ENCODE results near the gene RNASEH2C. TPM values are rescaled to one million over a fixed set of nuclear protein-coding genes. Genes with fewer than 3 reads are reported as not detected.

RNASEH2C gene
- polyA plus RNA-seq, 1 experiment: 14.2 TPM

DNA sequence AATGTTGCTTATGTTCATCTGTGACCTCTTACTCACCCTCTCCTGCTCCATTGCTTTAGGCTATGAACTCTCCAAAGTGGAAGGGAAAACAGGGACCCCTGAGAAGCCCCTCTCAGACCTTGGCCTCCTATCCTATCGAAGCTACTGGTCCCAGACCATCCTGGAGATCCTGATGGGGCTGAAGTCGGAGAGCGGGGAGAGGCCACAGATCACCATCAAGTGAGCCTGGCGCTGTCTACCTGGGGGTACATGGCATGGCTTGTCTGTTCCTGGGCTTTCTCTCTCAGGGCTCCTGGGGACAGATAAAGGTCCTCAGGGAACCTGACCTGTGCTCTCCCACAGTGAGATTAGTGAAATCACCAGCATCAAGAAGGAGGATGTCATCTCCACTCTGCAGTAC is 2.1 kb downstream of the RNASEH2C start:
- TF ChIP-seq, protein P1, sequence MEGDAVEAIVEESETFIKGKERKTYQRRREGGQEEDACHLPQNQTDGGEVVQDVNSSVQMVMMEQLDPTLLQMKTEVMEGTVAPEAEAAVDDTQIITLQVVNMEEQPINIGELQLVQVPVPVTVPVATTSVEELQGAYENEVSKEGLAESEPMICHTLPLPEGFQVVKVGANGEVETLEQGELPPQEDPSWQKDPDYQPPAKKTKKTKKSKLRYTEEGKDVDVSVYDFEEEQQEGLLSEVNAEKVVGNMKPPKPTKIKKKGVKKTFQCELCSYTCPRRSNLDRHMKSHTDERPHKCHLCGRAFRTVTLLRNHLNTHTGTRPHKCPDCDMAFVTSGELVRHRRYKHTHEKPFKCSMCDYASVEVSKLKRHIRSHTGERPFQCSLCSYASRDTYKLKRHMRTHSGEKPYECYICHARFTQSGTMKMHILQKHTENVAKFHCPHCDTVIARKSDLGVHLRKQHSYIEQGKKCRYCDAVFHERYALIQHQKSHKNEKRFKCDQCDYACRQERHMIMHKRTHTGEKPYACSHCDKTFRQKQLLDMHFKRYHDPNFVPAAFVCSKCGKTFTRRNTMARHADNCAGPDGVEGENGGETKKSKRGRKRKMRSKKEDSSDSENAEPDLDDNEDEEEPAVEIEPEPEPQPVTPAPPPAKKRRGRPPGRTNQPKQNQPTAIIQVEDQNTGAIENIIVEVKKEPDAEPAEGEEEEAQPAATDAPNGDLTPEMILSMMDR (IDR thresholded peaks at IDR 0.05; ENCODE audit: low read depth, low read length): no peak
- no peak for DNase-seq (ENCODE audit: low read depth, low spot score)
- POLR2A ChIA-PET: no interaction called here
- H3K9me3 ChIP-seq (ENCODE audit: control insufficient read depth, insufficient read depth, low read length): no peaks in the 10 kb centered on the region; the same call in 1 of the 2 replicates
- CTCF ChIA-PET: no interaction called here
- no peaks in the 10 kb centered on the region for H3K27me3 ChIP-seq (ENCODE audit: control insufficient read depth, insufficient read depth, low read length)
- no peak overlapping the region for H3K27ac ChIP-seq (ENCODE audit: low read depth, low read length)
- H3K4me3 ChIP-seq (ENCODE audit: low read depth, low read length): no peak overlapping the region

DNA sequence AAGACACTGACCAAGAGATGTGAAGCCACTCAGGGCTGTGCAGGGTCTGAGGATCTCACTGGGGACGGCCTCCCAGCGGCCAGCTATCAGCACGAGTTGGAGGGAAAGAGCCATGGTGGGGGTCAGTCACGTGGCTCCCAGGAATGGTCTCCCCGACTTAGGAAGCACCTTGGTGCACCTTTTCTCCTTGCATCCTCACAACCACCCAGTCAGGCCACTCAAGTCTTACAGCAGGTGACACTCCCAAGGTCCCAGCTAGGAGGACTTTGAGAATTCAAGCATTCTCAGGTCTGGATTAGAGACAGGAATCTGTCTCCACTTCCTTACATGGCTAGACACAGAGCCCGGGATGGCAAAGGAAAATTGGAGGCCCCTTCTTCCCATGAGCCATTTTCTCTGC is 2.7 kb downstream of the RNASEH2C start:
- Histone ChIP-seq H3K27ac (ENCODE audit: low read depth, low read length) (no peak overlapping the region), H3K9me3 (ENCODE audit: control insufficient read depth, insufficient read depth, low read length) (no peaks in the 10 kb centered on the region; the same call in 1 of the 2 replicates), H3K27me3 (ENCODE audit: control insufficient read depth, insufficient read depth, low read length) (no peaks in the 10 kb centered on the region), H3K4me3 (ENCODE audit: low read depth, low read length) (no peak overlapping the region)
- TF ChIP-seq, protein P1 (IDR thresholded peaks at IDR 0.05; ENCODE audit: low read depth, low read length): no peak
- CTCF ChIA-PET: no interaction called here
- DNase-seq (ENCODE audit: low read depth, low spot score): no peak
- POLR2A ChIA-PET: no interaction called here

DNA sequence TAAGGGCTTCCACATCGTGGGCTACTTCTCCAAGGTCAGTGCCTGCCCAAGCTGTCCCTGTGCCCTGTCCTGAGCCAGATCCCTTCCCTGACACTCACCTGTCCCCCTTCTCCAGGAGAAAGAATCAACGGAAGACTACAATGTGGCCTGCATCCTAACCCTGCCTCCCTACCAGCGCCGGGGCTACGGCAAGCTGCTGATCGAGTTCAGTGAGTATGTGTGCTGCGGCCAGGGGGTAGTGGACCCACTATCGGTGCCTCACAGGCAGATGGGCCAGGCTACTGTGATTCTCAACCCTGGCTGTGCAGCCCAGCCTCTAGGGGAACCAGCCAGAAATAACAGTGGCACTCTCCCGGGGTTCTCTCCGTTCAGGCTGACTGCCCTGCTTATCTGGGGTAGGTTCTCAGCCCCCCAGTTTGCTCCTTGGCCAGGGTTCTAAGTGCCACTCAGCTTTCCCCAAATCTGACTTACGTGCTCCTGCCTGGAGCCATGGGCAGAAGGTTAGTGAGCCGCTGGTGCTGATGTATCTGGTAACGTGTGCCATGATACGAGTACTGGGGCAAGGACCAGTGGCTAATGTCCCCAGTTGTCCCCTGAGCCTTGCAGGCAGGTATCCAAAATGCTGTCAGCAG is 3.7 kb downstream of the RNASEH2C start:
- ChIA-PET CTCF (interaction anchor here (1.5 kb wide), 1 partner anchor 143 kb away, joined by 4 read pairs; the partner anchor contains the start of gene MUS81), POLR2A (no interaction called here)
- no peak for DNase-seq (ENCODE audit: low read depth, low spot score)
- Histone ChIP-seq H3K9me3 (ENCODE audit: control insufficient read depth, insufficient read depth, low read length) (no peaks in the 10 kb centered on the region; the same call in 1 of the 2 replicates), H3K27ac (ENCODE audit: low read depth, low read length) (no peak overlapping the region), H3K27me3 (ENCODE audit: control insufficient read depth, insufficient read depth, low read length) (no peaks in the 10 kb centered on the region), H3K4me3 (ENCODE audit: low read depth, low read length) (no peak overlapping the region)
- TF ChIP-seq, protein P1 (IDR thresholded peaks at IDR 0.05; ENCODE audit: low read depth, low read length): no peak

DNA sequence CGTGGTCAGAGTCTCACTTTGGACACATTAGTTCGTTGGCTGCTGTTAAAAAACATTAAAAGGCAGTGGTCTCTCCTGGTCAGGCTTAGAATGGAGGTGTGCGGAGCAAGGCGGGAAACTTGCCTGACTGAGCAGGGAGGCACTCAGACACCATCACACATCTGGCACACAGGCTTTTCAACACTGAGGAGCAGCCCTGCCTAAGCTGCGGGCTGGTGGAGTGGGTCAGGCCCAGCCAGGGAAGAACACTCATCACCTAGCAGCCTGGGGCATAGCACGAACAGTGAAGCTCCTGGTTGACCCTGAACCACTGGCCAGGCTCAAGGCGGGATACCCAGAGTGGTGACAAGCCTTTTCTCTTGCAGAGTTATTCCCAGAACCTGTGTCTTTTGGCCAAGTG is 4.3 kb downstream of the RNASEH2C start:
- Histone ChIP-seq H3K4me3 (ENCODE audit: low read depth, low read length) (no peak overlapping the region), H3K27me3 (ENCODE audit: control insufficient read depth, insufficient read depth, low read length) (no peaks in the 10 kb centered on the region), H3K27ac (ENCODE audit: low read depth, low read length) (no peak overlapping the region), H3K9me3 (ENCODE audit: control insufficient read depth, insufficient read depth, low read length) (no peaks in the 10 kb centered on the region; the same call in 1 of the 2 replicates)
- TF ChIP-seq, protein P1 (IDR thresholded peaks at IDR 0.05; ENCODE audit: low read depth, low read length): no peak
- DNase-seq (ENCODE audit: low read depth, low spot score): no peak
- ChIA-PET POLR2A (no interaction called here), CTCF (interaction anchor here (1.5 kb wide), 1 partner anchor 143 kb away, joined by 4 read pairs; the partner anchor contains the start of gene MUS81)

DNA sequence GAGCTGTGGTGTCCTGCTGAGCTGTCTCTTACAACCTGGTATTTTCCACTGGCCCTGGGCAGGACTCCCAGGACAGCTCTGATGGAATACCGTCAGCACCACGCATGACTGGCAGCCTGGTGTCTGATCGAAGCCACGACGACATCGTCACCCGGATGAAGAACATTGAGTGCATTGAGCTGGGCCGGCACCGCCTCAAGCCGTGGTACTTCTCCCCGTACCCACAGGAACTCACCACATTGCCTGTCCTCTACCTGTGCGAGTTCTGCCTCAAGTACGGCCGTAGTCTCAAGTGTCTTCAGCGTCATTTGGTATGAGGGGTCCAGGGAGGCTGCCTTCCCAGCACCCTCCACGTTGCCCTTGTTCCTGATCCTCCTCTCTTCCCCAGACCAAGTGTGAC is 6.2 kb downstream of the RNASEH2C start:
- CTCF ChIA-PET: interaction anchor here (0.6 to 1.0 kb wide), 2 partner anchors 65 to 145 kb away, joined by 3 read pairs; no protein-coding TSS in a partner anchor
- POLR2A ChIA-PET: interaction anchor here (0.7 kb wide), 1 partner anchor 144 kb away, joined by 4 read pairs; the partner anchor contains the start of gene CFL1

More for the DNA sequence above, 6.2 kb downstream of the RNASEH2C start:
- TF ChIP-seq, protein P1 (IDR thresholded peaks at IDR 0.05; ENCODE audit: low read depth, low read length): no peak
- Histone ChIP-seq H3K4me3 (ENCODE audit: low read depth, low read length) (no peak overlapping the region), H3K27ac (ENCODE audit: low read depth, low read length) (no peak overlapping the region), H3K27me3 (ENCODE audit: control insufficient read depth, insufficient read depth, low read length) (no peaks in the 10 kb centered on the region), H3K9me3 (ENCODE audit: control insufficient read depth, insufficient read depth, low read length) (no peaks in the 10 kb centered on the region)
- DNase-seq (ENCODE audit: low read depth, low spot score): no peak
